PC-9 (cell line): ENCODE data around the gene RALB. TPM values are rescaled to one million over a fixed set of nuclear protein-coding genes. Genes with fewer than 3 reads are reported as not detected.

Experiments
- BruUV-seq: library from RNA; stranded (reverse); fragments of 400-500 nt; replicated peaks from 2 replicates; lab custom pipeline; 2021; lab: Mats Ljungman, UMichigan
- CTCF ChIA-PET: fragments of 300-600 bp; sonication (Branson Sonifier 250); formaldehyde crosslinking; loops from one replicate; lab custom pipeline; 2022; ENCODE audit warnings: antibody characterized with exemption; lab: Charles Lee
- POLR2A ChIA-PET: fragments of 300-600 bp; sonication (Branson Sonifier 250); formaldehyde crosslinking; loops from one replicate; lab custom pipeline; 2022; ENCODE audit warnings: antibody characterized with exemption; ENCODE audit not compliant: unreplicated experiment; lab: Charles Lee
- DNase-seq, 2 experiments: peaks; one replicate each; pipeline versions ENCODE4 v3.0.0 to v3.0.0-alpha.2; 2015 to 2022; ENCODE audit warnings: mixed read lengths in 1 of 2
- H2AFZ ChIP-seq: fragments of 200-600 bp; sonication (generic); 2 replicates; pipeline ENCODE4 v1.8.1; 2017; ENCODE audit warnings: antibody characterized with exemption
- H3F3A ChIP-seq: fragments of 200-600 bp; sonication (generic); 2 replicates; pipeline ENCODE4 v1.8.1; 2017; ENCODE audit warnings: antibody characterized with exemption, mild to moderate bottlenecking, low read depth; ENCODE audit not compliant: insufficient read depth
- H3K27ac ChIP-seq: fragments of 200-600 bp; sonication (generic); 2 replicates; pipeline ENCODE4 v1.6.1; 2016; ENCODE audit warnings: mixed run types
- H3K27me3 ChIP-seq: fragments of 200-600 bp; sonication (generic); 2 replicates; pipeline ENCODE4 v1.6.1; 2016; ENCODE audit warnings: low read depth, mixed run types; ENCODE audit not compliant: insufficient read depth
- H3K36me3 ChIP-seq: fragments of 200-600 bp; sonication (generic); 2 replicates; pipeline ENCODE4 v1.6.1; 2016; ENCODE audit warnings: low read depth, mixed run types
- H3K4me1 ChIP-seq: fragments of 200-600 bp; sonication (generic); replicated peaks from 2 replicates; pipeline ENCODE4 v1.6.1; 2016; ENCODE audit warnings: mixed run types; ENCODE audit not compliant: insufficient read depth
- H3K4me2 ChIP-seq: fragments of 200-600 bp; sonication (generic); 2 replicates; pipeline ENCODE4 v1.6.1; 2017; ENCODE audit warnings: mixed run types
- H3K4me3 ChIP-seq: fragments of 200-600 bp; sonication (generic); 2 replicates; pipeline ENCODE4 v1.6.1; 2016; ENCODE audit warnings: mixed run types
- H3K79me2 ChIP-seq: fragments of 200-600 bp; sonication (generic); 2 replicates; pipeline ENCODE4 v1.6.1; 2017; ENCODE audit warnings: low read depth, mixed run types
- H3K9me2 ChIP-seq: fragments of 200-600 bp; sonication (generic); 2 replicates; pipeline ENCODE4 v1.8.1; 2017; ENCODE audit warnings: mild to moderate bottlenecking; ENCODE audit not compliant: insufficient read depth
- H3K9me3 ChIP-seq: fragments of 200-600 bp; sonication (generic); 2 replicates; pipeline ENCODE4 v1.8.1; 2016; ENCODE audit warnings: low read depth; ENCODE audit not compliant: insufficient read depth
- H4K20me1 ChIP-seq: fragments of 200-600 bp; sonication (generic); 2 replicates; pipeline ENCODE4 v1.8.1; 2017; ENCODE audit not compliant: insufficient read depth
- EZH2 ChIP-seq: fragments of 200-600 bp; sonication (generic); IDR thresholded peaks from 2 replicates; pipeline ENCODE4 v1.8.0; 2017; ENCODE audit warnings: antibody characterized with exemption, low read depth
- intact Hi-C: fragments of 100-400 bp; cut with micrococcal nuclease; formaldehyde crosslinking; loops from one replicate; pipeline ENCODE4 v1.10.0; 2022; ENCODE audit not compliant: unreplicated experiment
- total RNA-seq: library from RNA; stranded (reverse); gene quantifications from 2 replicates; pipeline ENCODE4 v1.2.3, GENCODE V29; 2021
- TF ChIP-seq, protein P1 (sequence below): fragments of 200-600 bp; sonication (generic); conservative IDR thresholded peaks from 2 replicates; pipeline ENCODE4 v1.6.1; 2017; ENCODE audit warnings: mixed run types, antibody characterized with exemption, mild to moderate bottlenecking, moderate library complexity

Gene RALB
- total RNA-seq, 1 experiment from 2014 or later, result 86.6 TPM

DNA sequence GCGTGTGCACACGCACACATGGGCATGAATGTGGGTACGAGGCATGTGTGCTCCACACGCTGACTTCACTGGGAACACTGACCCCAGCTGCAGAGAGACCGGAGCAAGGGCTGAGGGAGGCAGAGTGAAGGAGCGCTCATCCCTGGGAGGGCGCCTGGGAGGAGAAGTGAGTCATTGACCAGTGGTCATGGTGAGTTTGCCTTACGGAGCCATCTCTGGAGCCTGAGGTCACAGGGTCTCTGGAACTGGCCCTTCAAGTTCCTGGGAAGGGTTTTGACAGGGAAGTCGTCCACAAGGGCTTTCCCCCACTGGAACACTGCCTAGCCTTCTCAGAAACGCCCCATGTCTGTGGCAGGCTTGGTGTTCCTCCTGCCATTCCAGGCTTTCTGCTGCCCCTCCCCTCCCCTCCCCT is 15.2 kb upstream of the RALB start:
- BruUV-seq, result no TSS peak
- H4K20me1 ChIP-seq, result no peaks in the 10 kb centered on the region
- ChIA-PET CTCF (no interaction called here), POLR2A (no interaction called here)
- no peaks in the 10 kb centered on the region for H3K27me3 ChIP-seq
- peaks cover 10% of the 10 kb centered on the region; the same call in 1 of the 2 replicates for H3K79me2 ChIP-seq
- no peak overlapping the region for H2AFZ ChIP-seq
- H3K9me2 ChIP-seq, result no peaks in the 10 kb centered on the region
- H3F3A ChIP-seq, result peaks cover 43% of the 10 kb centered on the region
- H3K4me2 ChIP-seq, result peak overlapping the region; percentile 96
- peak; percentile 90 to 99 for DNase-seq
- H3K9me3 ChIP-seq, result no peaks in the 10 kb centered on the region
- H3K27ac ChIP-seq, result peak overlapping the region; percentile 95
- H3K4me1 ChIP-seq, result peaks cover 65% of the 10 kb centered on the region
- TF ChIP-seq, protein P1, sequence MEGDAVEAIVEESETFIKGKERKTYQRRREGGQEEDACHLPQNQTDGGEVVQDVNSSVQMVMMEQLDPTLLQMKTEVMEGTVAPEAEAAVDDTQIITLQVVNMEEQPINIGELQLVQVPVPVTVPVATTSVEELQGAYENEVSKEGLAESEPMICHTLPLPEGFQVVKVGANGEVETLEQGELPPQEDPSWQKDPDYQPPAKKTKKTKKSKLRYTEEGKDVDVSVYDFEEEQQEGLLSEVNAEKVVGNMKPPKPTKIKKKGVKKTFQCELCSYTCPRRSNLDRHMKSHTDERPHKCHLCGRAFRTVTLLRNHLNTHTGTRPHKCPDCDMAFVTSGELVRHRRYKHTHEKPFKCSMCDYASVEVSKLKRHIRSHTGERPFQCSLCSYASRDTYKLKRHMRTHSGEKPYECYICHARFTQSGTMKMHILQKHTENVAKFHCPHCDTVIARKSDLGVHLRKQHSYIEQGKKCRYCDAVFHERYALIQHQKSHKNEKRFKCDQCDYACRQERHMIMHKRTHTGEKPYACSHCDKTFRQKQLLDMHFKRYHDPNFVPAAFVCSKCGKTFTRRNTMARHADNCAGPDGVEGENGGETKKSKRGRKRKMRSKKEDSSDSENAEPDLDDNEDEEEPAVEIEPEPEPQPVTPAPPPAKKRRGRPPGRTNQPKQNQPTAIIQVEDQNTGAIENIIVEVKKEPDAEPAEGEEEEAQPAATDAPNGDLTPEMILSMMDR, result no peak
- TF ChIP-seq EZH2, result no peak
- no peak overlapping the region; the same call in 1 of the 2 replicates for H3K4me3 ChIP-seq
- H3K36me3 ChIP-seq, result no peaks in the 10 kb centered on the region
- intact Hi-C loops, result loop anchor here (1.0 to 10.0 kb wide), 4 partner anchors 54 to 483 kb away; partner anchors contain the start of gene PTPN4

DNA sequence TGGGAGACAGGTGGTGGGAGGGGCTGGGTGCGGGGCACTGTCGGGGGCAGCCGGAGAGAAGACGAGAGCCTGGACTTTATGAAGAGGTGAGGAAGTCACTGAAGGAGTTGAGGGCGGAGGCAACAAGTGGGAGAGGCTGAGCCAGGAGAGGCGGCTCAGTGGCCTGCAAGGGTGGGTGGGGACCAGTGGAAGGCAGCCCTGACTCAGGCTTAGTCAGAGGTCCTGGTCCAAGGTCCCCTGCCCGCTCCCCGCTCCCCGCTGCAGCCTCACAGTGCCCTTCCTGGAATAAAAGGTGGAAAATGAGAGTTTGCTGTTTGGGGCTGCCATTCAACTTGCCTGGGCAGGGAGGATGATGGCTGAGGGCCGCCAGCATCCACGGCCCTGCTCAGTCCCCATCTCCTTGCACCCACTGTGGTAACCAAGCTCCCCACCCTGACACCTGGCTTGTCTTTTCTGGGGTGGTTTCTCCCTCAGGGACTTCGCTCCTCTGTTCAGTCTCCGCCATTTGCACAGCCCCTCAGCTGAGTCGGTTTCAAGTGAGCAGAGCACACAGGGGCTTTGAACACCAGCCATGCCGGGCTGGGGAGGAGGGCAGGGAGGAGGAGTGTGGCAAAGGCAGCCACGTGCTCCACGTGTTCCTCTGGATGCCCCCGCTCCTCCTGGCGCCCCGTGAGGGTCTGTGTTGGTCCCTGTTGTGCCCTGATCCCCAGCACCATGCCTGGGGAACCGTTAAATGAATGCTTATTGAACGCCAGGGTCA is 13.7 kb upstream of the RALB start:
- H2AFZ ChIP-seq, result peak overlapping the region; percentile 58; the same call in 1 of the 2 replicates
- DNase-seq, result peak; percentile 93
- peak overlapping the region; percentile 95 for H3K27ac ChIP-seq
- H3K4me1 ChIP-seq, result peaks cover 79% of the 10 kb centered on the region
- no peaks in the 10 kb centered on the region for H3K27me3 ChIP-seq
- H3F3A ChIP-seq, result peaks cover 49% of the 10 kb centered on the region
- H3K36me3 ChIP-seq, result no peaks in the 10 kb centered on the region
- CTCF ChIA-PET, result interaction anchor here (0.7 to 1.1 kb wide), 4 partner anchors 16 to 74 kb away, joined by 3 to 5 read pairs (median 4); partner anchors contain the start of gene TMEM185B
- H3K79me2 ChIP-seq, result peaks cover 10% of the 10 kb centered on the region; the same call in 1 of the 2 replicates
- H3K4me2 ChIP-seq, result peak overlapping the region; percentile 96
- intact Hi-C loops, result loop anchor here (2.0 to 10.0 kb wide), 6 partner anchors 14 to 484 kb away; partner anchors contain the start of genes PTPN4, RALB and TMEM185B
- TF ChIP-seq, protein P1, result no peak
- no peak for TF ChIP-seq EZH2
- no peaks in the 10 kb centered on the region for H3K9me3 ChIP-seq
- H3K4me3 ChIP-seq, result peak overlapping the region; percentile 53
- POLR2A ChIA-PET, result interaction anchor here (1.0 kb wide), 1 partner anchor 14 kb away, joined by 23 read pairs; the partner anchor contains the start of gene RALB
- no peaks in the 10 kb centered on the region for H3K9me2 ChIP-seq
- H4K20me1 ChIP-seq, result no peaks in the 10 kb centered on the region
- no TSS peak for BruUV-seq

DNA sequence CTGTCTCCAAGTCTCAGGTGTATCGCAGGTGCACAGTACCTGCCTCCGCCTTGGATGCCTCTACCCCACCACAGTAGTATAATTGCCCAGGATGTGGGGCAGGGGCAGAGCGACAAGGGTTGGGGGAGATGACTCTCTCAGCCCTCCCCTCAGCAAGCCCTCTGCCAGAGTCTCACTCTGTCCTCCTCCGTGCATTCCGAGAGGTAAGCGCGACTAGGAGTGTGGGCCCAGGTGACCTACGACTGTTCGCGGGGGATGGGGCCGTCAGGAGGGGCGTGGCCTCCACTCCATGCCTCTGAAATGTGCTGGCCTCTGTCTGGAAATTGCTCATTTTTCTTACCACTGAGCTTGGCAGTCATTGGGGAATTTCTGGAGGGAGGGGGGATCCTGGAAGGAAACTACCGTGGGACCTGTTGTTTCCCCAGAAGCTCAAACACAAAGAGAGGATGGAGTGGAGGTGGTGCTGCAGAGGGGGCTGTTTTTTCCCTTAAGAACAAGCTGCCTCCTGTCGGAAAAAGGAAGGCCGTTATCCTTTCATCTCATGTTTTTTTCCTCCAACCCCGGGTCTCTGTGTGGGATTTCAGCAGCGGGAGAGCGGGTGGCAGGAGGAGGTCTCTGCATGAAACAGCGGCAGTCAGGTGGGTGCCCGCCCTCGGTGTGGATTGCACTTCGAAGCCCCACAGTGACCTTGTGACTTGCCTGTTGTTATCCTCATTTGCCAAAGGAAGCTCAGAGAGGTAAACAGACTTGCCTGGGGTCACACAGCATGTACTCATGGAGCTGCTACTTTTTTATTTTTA is 13.0 kb upstream of the RALB start:
- Histone ChIP-seq H3K4me2 (peak overlapping the region; percentile 96), H3K27ac (peak overlapping the region; percentile 95), H3K4me3 (peak overlapping the region; percentile 41; the same call in 1 of the 2 replicates), H3K9me3 (no peaks in the 10 kb centered on the region), H3K9me2 (no peaks in the 10 kb centered on the region), H3K4me1 (peaks cover 87% of the 10 kb centered on the region), H3K79me2 (peaks cover 10% of the 10 kb centered on the region; the same call in 1 of the 2 replicates), H2AFZ (peak overlapping the region; percentile 58; the same call in 1 of the 2 replicates), H3F3A (peaks cover 53% of the 10 kb centered on the region), H3K36me3 (no peaks in the 10 kb centered on the region), H4K20me1 (no peaks in the 10 kb centered on the region), H3K27me3 (no peaks in the 10 kb centered on the region)
- ChIA-PET CTCF (interaction anchor here (0.7 to 1.1 kb wide), 5 partner anchors 17 to 73 kb away, joined by 3 to 5 read pairs (median 4); partner anchors contain the start of gene TMEM185B), POLR2A (interaction anchor here (0.7 to 1.0 kb wide), 4 partner anchors 13 to 480 kb away, joined by 3 to 23 read pairs (median 3); partner anchors contain the start of genes PTPN4 and RALB)
- no peak for TF ChIP-seq EZH2
- TF ChIP-seq, protein P1, result no peak
- TSS peak; percentile 65 for BruUV-seq
- intact Hi-C loops, result loop anchor here (2.0 to 10.0 kb wide), 6 partner anchors 13 to 485 kb away; partner anchors contain the start of genes PTPN4, RALB and TMEM185B
- DNase-seq, result peak; percentile 90 to 92
